NOMO-1 treated with dmso at 0.1 percent for 144 hours (cell line): ENCODE results near the gene NUTM2F.
"Not testable (repeated sequence)": the region's sequence is repeated elsewhere in the genome, so short reads cannot be mapped to it uniquely, and the experiment has no call there.

Experiments used
- DNase-seq: peaks from one replicate; lab custom pipeline; 2025; ENCODE audit not compliant: unreplicated experiment; lab: John Stamatoyannopoulos, UW

Gene NUTM2F

DNA sequence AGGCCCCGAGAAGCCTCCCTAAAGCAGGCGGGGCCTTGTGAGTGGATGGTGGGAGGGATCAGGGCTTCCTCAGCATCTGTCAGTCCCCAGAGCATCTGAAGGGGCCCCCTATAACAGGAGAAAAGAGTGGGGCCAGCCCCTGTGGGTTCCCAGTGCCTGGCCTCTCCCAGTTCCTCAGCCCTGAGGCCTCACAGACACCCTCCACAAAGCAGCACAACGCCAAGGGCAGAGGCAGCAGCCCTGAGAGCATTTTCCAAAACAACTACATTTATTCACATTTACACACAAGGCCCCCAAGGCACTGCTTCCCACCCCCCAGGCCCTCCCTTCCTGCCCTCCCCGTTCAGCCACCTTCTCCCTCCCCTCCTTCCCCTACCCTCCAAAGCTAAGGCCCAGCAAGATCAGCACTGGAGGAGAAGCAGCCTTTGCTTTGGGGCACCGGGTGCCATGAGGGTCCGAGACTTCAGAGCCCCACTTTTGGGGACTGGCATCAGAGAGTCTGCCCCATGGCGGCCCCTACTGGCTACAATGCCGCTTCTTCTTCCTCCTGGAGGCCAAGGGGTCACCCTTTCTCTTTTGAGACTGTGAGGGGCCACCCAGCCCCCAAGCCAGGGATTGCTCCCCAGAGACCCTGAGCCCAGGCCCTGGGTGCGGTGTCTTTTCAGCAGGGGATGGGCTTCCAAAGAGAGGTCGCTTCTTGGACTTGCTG, 10.3 kb downstream of the NUTM2F start:
- DNase-seq: not testable (repeated sequence)

DNA sequence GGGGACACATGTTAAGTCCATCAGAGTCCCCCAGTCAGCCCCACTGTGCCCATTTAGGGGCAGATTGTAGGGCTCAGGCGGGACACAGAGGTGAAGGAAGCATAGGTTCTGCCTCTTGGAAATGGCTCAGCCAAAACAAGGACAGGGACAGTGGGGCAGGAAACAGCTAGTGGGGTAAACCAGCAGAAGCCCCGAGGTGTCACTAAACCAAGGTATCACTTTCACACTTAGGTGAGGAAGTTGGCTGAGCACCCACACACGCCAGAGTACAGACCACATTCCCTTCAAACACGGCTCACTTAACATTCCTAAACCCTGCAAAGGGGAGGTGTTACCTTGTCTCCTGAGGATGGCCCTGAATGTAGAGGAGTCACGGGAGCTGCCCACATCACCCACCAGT, 12.2 kb downstream of the NUTM2F start:
- DNase-seq: not testable (repeated sequence)

DNA sequence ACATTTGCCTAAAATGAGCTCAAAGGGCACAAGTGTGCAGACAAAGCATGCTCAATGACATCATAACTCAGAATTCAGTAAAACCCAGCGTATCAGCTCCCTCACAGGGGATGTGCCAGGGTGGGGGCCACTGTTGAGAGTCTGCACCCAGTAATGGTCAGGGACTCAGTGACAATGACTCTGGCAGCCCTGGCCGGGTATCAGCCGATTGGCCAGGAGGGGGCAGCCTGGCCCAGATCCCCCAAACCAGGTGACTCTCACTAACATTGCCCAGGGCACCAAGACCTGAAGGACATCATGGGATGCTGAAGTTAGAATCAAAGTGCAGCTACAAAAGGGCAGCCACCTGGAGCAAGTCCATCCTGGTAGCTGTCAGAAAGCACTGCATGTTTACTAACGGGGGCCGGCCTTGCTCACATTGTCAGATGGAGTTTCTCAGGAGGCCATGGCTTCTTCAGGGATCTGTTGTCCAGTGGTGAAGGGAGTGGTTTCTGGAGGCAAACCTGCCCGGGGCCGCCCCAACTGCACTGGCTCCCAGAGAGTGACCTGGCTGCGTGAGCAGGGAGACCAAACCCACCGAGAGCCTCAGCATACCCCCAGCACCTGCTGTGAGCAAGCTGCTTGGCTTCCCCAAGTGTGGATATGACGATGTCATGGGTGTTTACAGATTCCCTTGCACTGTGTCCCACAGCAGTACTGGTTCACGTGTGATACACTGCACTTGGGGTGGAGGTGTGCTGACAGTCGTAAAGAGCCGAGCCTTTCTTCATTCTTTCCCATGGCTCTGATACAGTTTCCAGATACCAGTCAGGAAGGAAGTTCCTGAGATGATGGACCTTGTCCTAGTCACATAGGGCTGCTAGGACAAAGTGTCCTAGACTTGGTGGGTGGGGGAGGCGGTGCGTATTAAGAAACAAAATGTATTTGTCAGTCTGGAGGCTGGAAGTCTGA, 13.1 kb downstream of the NUTM2F start:
- not testable (repeated sequence) for DNase-seq

DNA sequence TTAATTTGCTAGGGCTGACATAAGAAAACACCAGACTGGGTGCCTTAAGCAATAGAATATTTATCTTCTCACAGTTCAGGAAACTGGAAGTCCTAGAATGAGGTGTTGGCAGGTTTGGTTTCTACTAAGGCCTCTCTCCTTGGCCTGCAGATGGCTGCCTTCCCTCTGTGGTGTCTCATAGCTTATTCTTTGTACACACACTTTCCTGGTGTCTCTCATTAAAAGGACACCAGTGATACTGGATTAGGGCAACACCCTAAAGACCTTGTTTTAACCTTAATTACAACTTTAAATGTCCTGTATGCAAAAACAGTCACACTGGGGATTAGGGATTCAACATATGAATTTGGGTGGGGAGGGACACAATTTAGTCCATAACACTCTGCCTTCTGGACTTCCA, 25.1 kb downstream of the NUTM2F start:
- DNase-seq: no peak

DNA sequence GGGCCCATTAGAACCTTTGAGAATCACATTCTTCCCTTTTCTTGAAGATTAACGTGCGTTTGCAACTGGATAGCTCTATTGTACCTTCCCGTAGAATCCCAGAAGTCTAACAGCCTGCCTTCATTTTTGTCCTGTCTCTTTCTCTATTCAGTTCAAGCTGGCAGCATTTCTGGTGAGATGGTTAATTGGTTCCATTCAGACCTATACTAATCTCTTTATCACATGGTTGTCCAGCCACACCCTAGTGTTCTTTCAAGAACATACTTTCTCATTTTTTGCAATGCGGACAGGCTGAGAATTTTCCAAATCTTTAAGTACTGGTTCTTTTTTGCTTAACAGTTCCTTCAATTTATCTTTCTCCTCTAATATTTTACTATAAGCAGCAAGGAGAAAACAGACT, 26.0 kb downstream of the NUTM2F start:
- no peak for DNase-seq

DNA sequence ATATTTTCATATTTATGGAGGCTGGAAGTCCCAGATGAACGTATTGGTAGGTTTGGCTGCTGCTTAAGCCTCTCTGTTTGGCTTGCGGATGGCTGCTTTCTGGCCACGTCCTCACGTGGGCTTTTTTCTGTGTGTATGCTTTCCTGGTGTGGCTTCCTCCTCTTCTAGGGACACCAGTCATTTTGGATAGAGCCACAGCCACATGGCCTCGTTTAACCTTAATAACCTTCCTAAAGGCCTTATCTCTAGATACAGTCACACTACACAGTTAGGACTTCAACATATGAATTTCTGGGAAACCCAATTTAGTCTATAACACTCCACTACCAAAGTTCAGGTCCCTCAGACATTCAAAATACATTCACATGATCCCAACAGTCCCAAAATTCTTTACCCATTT, 26.9 kb downstream of the NUTM2F start:
- no peak for DNase-seq

DNA sequence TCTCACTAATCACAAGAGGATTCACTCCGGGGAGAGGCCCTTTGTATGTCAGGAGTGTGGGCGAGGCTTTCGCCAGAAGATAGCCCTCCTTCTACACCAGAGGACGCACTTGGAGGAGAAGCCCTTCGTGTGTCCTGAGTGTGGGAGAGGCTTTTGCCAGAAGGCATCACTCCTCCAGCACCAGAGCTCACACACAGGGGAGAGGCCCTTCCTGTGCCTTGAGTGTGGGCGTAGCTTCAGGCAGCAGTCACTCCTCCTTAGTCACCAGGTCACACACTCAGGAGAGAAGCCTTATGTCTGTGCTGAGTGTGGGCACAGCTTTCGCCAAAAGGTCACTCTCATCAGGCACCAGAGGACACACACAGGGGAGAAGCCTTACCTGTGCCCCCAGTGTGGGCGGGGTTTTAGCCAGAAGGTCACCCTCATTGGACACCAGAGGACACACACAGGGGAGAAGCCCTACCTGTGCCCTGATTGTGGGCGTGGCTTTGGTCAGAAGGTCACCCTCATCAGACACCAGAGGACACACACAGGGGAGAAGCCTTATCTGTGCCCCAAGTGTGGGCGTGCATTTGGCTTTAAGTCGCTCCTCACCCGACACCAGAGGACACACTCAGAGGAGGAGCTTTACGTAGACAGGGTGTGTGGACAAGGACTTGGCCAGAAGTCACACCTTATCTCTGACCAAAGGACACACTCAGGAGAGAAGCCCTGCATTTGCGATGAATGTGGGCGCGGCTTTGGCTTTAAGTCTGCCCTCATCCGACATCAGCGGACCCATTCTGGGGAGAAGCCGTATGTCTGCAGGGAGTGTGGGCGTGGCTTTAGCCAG, 27.8 kb downstream of the NUTM2F start:
- DNase-seq: no peak

DNA sequence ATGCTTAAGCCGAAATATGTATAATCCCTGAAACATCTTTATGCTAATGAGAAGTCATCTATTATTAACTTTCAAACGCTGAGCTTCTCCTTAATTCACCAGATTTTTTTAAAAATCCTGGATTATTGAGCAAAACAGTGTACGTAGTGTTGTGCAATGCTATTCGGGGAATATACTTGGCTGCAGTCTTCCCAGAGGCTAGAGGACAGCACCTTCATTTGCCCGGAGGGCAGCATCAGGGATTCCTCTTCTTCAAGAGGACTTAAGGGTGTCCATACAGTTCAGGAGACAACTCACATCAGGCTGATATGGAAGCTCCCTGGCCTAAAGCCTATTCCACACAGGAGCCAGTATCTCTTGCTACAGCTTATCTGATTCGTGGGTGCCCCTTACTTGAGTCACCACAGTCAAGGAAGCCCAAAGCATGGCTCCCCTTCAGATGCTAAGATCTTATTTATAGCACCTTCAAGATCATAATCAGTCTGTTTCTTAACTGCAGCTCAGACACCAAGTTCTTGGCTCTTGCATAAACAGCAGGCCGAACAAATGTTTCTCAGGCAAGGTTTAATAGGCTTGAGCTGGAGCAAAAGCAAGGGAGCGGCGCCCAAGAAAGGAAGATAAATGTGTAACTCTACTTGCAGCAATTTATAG, 29.4 kb downstream of the NUTM2F start:
- DNase-seq: no peak

DNA sequence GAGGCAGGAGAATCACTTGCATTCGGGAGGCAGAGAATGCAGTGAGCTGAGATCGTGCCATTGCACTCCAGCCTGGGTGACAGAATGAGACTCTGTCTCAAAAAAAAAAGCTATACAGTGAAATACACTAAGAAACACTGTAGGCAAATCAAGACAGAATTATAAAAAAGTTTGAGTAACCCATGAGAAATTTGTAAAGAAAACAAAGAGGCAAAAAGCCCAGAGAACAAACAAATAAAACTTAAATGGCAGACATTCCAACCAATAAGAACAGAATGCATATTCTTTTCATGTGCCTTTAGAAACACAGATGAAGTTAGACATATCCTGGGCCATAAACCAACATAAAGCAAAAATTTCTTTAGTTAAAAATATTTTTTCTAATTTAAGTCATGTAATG, 38.8 kb downstream of the NUTM2F start:
- no peak for DNase-seq

DNA sequence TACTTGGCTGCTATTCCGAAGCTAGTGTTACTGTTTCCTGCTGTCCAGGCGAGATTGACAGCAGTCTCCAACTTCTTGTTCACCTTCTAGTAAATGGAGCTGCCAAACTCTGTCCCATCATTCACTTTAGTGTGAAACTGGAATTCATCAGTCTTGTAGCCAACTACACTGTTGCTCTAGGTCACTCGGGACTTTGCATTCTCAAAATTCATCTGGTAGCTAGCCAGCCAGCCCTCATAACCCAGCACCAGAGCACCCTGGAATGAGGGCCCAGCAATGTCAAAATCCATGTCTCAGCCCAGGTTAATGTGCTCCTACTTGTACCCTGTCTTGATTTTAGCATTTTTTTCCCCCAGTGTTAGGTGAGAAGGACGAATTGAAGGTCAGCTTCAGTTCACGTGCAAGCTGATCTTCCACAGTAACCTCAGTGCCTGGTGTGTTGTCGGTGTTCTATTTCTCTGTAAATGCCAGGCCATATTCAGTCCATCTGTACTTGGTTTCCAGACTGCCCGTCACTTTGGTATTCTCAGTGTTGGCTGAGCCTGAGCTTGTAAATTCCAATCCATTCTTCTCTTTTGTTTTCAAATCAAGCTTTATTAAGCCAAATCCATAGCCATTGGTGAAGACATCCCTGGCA, 40.4 kb downstream of the NUTM2F start:
- DNase-seq: no peak

DNA sequence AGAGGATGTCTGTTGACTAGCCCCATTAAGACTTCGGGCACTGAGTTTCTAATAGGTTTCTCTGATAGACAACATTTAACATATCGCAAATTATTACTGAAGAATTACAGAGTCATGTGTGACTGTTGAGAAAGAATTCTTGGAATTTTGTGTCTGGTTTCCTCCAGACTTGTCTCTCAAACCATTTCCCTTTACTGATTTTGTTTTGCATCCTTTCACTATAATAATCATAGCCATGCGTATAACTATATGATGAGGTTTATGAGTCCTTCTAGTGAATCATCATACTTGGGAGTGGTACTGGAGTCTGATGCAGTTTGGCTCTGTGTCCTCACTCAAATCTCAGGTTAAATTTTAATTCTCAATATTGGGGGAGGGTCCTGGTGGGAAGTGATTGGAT, 42.3 kb downstream of the NUTM2F start:
- no peak for DNase-seq

DNA sequence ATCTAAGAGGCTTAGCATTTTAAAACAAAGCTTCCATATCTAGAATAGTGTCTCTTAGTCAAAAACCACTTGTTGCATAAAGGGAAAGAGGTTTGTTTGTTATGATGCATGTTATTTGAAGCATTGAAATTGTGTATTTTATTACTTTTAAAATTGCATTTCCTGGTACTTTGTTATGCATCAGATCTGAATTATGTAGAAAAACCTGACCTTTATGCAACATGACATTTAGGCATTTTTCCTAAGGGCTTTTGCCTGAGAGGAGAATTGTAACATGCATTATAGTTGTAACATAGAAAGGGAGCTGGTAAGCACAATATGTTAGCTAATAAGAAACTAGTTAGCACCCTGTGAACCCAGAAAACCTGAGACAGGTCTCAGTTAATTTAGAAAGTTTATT, 47.3 kb downstream of the NUTM2F start:
- no peak for DNase-seq

DNA sequence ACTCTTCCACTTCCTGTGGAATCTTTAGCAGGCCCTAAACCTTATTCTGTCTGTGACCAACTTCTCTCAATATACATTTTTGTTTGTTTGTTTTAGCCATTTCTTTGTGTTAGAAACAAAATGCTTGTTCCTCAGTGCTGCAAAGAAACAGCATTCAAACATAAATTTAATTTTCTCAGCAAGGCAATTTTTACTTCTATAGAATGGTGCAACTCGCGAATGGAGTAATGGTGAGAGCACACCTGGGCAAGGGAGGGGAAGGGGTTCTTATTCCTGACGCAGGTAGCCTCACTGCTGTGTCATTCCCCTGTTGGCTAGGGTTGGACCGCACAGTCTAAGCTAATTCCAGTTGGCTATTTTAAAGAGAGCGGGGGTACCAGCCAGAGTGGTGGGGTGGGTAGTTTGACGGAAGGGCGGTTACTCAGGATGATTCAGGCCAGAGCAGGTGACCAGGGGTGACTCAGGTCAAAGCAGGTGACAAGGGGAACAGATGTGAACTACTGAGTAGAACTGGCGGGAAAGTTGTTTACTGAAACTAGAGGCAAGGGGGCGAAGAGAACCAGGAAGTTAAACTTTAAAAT, 47.9 kb downstream of the NUTM2F start:
- no peak for DNase-seq

DNA sequence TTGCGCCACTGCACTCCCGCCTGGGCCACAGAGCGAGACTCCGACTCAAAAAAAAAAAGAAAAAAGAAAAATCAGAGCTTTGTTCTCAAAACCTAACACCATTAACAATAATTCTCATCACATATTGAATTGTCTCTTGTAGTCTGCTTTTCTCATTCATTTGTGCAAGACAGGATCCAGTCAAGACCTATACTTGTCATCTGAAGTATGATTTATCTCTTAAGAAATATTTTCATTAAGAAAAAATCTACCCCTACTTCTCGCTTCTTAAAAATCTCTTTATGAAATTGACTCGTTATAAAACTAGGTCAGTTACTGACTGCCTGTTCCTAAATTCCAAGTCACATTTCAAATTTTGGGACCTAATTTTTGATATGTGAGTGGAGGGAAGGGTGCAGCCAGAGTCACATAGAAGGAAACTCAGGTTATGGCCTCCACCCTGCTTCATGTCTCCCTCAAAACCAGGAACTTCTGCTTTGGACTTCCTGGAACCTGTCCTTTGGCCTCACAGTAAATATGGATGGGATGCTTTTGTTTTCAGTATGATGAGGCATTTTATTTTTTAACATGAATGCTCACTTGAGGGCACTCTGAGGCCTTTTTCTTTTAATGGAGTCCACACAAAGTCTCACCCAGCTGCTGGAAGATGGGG, 50.4 kb downstream of the NUTM2F start:
- DNase-seq: no peak

DNA sequence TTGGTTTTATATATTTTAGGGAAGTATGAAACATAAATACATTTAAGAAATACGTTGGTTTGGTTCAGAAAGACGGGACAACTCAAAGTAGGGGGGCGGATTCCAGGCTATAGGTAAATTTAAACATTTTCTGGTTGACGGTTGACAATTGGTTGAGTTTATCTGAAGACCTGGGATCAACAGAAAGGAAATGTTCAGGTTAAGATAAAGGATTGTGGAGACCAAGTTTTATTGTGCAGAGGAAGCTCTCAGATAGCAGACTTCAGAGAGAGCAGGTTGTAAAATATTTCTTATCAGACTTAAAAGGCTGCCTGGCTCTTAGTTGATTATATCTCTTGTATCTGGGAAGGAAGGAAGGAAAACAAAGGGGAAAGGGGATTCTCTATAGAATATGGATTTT, 51.4 kb downstream of the NUTM2F start:
- not testable (repeated sequence) for DNase-seq

DNA sequence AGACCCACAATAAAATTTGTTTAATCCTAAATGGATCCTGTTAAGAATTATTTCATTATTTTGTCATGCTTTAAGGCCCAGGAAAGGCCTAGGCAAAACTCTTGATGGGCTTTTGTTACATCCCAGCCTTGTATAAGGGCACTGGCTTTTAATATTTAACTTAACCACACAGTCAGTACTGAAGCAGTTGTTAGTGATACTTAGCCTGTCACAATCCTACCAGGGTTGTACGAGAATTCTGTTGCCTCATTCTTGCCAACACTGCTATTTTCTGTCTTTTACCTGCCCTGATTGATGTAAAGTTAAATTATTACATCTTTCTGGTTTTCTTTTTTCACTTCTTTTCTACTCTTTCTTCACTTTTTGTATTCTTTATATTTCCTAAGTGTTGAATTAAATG, 58.4 kb downstream of the NUTM2F start:
- DNase-seq: no peak

DNA sequence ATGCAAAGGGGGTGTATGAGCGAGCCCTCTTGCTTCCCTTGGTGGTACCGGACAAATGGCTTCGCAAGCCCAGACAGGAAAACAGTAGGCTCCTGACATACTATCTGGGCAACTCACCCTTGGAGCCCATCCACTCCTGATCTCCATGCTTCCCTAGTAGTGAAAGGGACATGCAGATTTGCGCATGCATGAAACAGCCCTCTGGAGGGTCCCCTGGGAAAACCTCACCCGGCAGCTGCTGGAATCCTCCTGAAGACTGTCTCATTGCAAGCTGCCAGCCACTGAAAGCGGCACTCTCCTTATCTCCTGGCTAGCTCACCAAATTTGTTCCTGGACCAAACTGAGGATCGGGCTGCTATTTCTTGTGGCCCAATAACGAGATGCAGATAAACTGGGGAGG, 59.2 kb downstream of the NUTM2F start:
- no peak for DNase-seq
